ENCODE data around the gene ICE2. TPM values are rescaled to one million over a fixed set of nuclear protein-coding genes. Genes with fewer than 3 reads are reported as not detected.

The ICE2 gene
- total RNA-seq, 1 experiment from 2014 or later: 62.8 TPM

DNA sequence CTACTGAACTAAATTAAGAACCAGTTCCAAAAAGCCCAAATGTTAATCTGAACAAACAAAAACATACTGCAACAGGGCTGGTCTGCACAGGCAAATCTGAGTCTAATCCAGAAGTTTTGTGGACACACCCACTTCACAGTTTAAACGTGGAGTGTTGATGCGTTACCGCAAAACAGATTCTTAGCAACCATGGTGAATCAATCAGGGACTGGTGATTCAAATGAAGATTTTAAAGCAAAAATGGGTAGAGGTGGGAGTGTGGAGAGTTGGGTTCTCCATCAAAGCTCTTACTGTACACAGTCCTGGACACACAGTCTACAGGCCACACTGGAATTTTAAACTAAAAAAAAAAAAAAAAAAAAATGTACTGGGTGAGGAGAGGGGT is 86.3 kb downstream of the ICE2 start:
- peaks cover 71 to 88% of the 10 kb centered on the region in 2 experiments for H3K4me1 ChIP-seq (ENCODE audit: control insufficient read depth in 1 of 2, insufficient read depth in 2 of 2, low read length in 2 of 2)
- DNase-seq (ENCODE audit: low read depth, low spot score) (peak; percentile 85), ATAC-seq (no peak; the same call in 1 of the 2 replicates)
- ChIA-PET POLR2A (interaction anchor here (0.7 to 5.7 kb wide), 5 partner anchors 10 to 20 kb away, joined by 3 to 70 read pairs (median 4); no protein-coding TSS in a partner anchor), RAD21 (ENCODE audit: low non-redundant PET in 1 of 2, low total read pairs in 2 of 2, uncharacterized antibody in 2 of 2, unreplicated experiment in 2 of 2) (no interaction called here), CTCF (interaction anchor here (0.9 to 1.5 kb wide), 3 partner anchors 66 to 128 kb away, joined by 3 read pairs; no protein-coding TSS in a partner anchor)
- peak overlapping the region; percentile 96 for H3K27ac ChIP-seq (ENCODE audit: low read depth, low read length)
- TF ChIP-seq CBX3 (IDR thresholded peaks at IDR 0.05; ENCODE audit: low read depth) (no peak), JUND (IDR thresholded peaks at IDR 0.05) (no peak), ZFX (IDR thresholded peaks at IDR 0.05) (no peak), POLR2AphosphoS5 (IDR thresholded peaks at IDR 0.05; ENCODE audit: low read depth, low read length) (no peak), FOSL1 (IDR thresholded peaks at IDR 0.05; ENCODE audit: low read depth) (no peak), EGR1 (IDR thresholded peaks at IDR 0.05; ENCODE audit: low read depth) (no peak)
- TF ChIP-seq, protein P1, sequence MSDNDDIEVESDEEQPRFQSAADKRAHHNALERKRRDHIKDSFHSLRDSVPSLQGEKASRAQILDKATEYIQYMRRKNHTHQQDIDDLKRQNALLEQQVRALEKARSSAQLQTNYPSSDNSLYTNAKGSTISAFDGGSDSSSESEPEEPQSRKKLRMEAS (IDR thresholded peaks at IDR 0.05): no peak
- H3K79me2 ChIP-seq (ENCODE audit: insufficient read depth, low read length): peaks cover 92% of the 10 kb centered on the region
- peak overlapping the region; percentile 97 for H3K9ac ChIP-seq (ENCODE audit: low read length)
- peaks cover 22% of the 10 kb centered on the region; the same call in 1 of the 2 replicates for H4K20me1 ChIP-seq (ENCODE audit: insufficient read depth)
- H2AFZ ChIP-seq (ENCODE audit: low read depth, low read length, poor library complexity, severe bottlenecking): no peak overlapping the region
- peak overlapping the region; percentile 6 to 61; a peak in 2 of 4 replicates for H3K4me3 ChIP-seq (replicated peaks in 1 of 2; ENCODE audit: low read depth in 1 of 2, low read length in 2 of 2)
- BruUV-seq (replicated peaks): no TSS peak
- H3K36me3 ChIP-seq (ENCODE audit: control insufficient read depth in 1 of 2, insufficient read depth in 2 of 2, low read length in 2 of 2): peaks cover 2 to 60% of the 10 kb centered on the region in 2 experiments
- H3K4me2 ChIP-seq (ENCODE audit: low read length): peak overlapping the region; percentile 92
- H3K9me2 ChIP-seq (ENCODE audit: insufficient read depth): no peaks in the 10 kb centered on the region
- intact Hi-C loops (cut with micrococcal nuclease): no loop called here
- no peaks in the 10 kb centered on the region for H3K9me3 ChIP-seq (ENCODE audit: control insufficient read depth in 1 of 2, insufficient read depth in 1 of 2, low read depth in 1 of 2, low read length in 2 of 2)
- no peaks in the 10 kb centered on the region for H3K27me3 ChIP-seq (ENCODE audit: insufficient read depth, low read length)

DNA sequence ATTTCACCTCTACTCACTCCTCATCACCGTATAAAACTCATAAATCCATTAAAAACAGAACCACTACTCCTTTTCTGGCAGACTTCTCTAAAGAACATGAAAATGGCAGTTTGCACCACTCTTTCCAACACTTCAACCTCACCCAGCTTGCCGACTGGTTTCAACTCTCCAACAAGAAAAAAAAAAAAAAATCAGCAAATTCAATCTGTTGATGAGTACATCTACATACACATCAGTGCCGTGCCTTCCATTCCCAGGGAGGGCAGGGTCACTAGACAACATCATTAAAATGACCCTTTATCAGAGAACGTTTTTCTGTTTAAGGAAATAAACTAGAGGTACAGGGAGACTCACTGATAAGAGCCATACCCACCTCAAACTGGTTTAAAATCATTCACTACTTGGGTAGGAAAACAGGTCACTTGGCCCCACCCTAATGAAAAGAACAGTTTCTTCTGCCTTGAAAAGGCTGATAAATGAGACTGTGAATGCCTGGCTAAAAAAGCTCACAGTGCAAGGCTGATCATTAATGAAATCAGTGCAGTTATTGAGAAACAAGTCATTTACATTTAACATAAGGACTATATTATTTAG is 87.1 kb downstream of the ICE2 start:
- Histone ChIP-seq H3K4me2 (ENCODE audit: low read length) (peak overlapping the region; percentile 92), H3K4me3 (replicated peaks in 1 of 2; ENCODE audit: low read depth in 1 of 2, low read length in 2 of 2) (peak overlapping the region; percentile 4 to 61; a peak in 3 of 4 replicates), H3K9me2 (ENCODE audit: insufficient read depth) (no peaks in the 10 kb centered on the region), H2AFZ (ENCODE audit: low read depth, low read length, poor library complexity, severe bottlenecking) (no peak overlapping the region), H3K9ac (ENCODE audit: low read length) (peak overlapping the region; percentile 97), H3K36me3 (ENCODE audit: control insufficient read depth in 1 of 2, insufficient read depth in 2 of 2, low read length in 2 of 2) (peaks cover 2 to 63% of the 10 kb centered on the region in 2 experiments), H3K27me3 (ENCODE audit: insufficient read depth, low read length) (no peaks in the 10 kb centered on the region), H3K27ac (ENCODE audit: low read depth, low read length) (peak overlapping the region; percentile 96), H3K4me1 (ENCODE audit: control insufficient read depth in 1 of 2, insufficient read depth in 2 of 2, low read length in 2 of 2) (peaks cover 79 to 96% of the 10 kb centered on the region in 2 experiments), H3K9me3 (ENCODE audit: control insufficient read depth in 1 of 2, insufficient read depth in 1 of 2, low read depth in 1 of 2, low read length in 2 of 2) (no peaks in the 10 kb centered on the region), H4K20me1 (ENCODE audit: insufficient read depth) (peaks cover 24% of the 10 kb centered on the region; the same call in 1 of the 2 replicates), H3K79me2 (ENCODE audit: insufficient read depth, low read length) (peaks cover 92% of the 10 kb centered on the region)
- intact Hi-C loops (cut with micrococcal nuclease): no loop called here
- no peak for ATAC-seq
- ChIA-PET RAD21 (ENCODE audit: low non-redundant PET in 1 of 2, low total read pairs in 2 of 2, uncharacterized antibody in 2 of 2, unreplicated experiment in 2 of 2) (no interaction called here), CTCF (interaction anchor here (1.5 kb wide), 1 partner anchor 116 kb away, joined by 3 read pairs; no protein-coding TSS in a partner anchor), POLR2A (interaction anchor here (1.2 to 5.7 kb wide), 2 partner anchors 18 to 20 kb away, joined by 3 to 70 read pairs; no protein-coding TSS in a partner anchor)
- no peak for DNase-seq (ENCODE audit: low read depth, low spot score)
- BruUV-seq (replicated peaks): no TSS peak
- TF ChIP-seq FOSL1 (IDR thresholded peaks at IDR 0.05; ENCODE audit: low read depth) (no peak), JUND (IDR thresholded peaks at IDR 0.05) (no peak), RAD21 (IDR thresholded peaks at IDR 0.05; ENCODE audit: low read depth) (no peak), POLR2AphosphoS5 (IDR thresholded peaks at IDR 0.05; ENCODE audit: low read depth, low read length) (no peak), SP1 (IDR thresholded peaks at IDR 0.05; ENCODE audit: low read depth) (no peak), ZFX (IDR thresholded peaks at IDR 0.05) (no peak), EZH2 (IDR thresholded peaks at IDR 0.05) (no peak), SRF (IDR thresholded peaks at IDR 0.05; ENCODE audit: low read depth) (no peak), TCF7L2 (IDR thresholded peaks at IDR 0.05; ENCODE audit: borderline replicate concordance, extremely low read depth, insufficient read depth, insufficient read length) (no peak)
- TF ChIP-seq, protein P2, sequence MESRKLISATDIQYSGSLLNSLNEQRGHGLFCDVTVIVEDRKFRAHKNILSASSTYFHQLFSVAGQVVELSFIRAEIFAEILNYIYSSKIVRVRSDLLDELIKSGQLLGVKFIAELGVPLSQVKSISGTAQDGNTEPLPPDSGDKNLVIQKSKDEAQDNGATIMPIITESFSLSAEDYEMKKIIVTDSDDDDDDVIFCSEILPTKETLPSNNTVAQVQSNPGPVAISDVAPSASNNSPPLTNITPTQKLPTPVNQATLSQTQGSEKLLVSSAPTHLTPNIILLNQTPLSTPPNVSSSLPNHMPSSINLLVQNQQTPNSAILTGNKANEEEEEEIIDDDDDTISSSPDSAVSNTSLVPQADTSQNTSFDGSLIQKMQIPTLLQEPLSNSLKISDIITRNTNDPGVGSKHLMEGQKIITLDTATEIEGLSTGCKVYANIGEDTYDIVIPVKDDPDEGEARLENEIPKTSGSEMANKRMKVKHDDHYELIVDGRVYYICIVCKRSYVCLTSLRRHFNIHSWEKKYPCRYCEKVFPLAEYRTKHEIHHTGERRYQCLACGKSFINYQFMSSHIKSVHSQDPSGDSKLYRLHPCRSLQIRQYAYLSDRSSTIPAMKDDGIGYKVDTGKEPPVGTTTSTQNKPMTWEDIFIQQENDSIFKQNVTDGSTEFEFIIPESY (IDR thresholded peaks at IDR 0.05; ENCODE audit: extremely low read depth, insufficient replicate concordance, low read length): no peak
- TF ChIP-seq, protein P1 (IDR thresholded peaks at IDR 0.05): no peak

Data from HCT116 (cell line).